ENCODE results near the gene SPAG7. TPM values are rescaled to one million over a fixed set of nuclear protein-coding genes. Genes with fewer than 3 reads are reported as not detected.

SPAG7 gene
- polyA plus RNA-seq, 1 of the 3 experiments (the other 2 are of a cell fraction) = 133 TPM

DNA sequence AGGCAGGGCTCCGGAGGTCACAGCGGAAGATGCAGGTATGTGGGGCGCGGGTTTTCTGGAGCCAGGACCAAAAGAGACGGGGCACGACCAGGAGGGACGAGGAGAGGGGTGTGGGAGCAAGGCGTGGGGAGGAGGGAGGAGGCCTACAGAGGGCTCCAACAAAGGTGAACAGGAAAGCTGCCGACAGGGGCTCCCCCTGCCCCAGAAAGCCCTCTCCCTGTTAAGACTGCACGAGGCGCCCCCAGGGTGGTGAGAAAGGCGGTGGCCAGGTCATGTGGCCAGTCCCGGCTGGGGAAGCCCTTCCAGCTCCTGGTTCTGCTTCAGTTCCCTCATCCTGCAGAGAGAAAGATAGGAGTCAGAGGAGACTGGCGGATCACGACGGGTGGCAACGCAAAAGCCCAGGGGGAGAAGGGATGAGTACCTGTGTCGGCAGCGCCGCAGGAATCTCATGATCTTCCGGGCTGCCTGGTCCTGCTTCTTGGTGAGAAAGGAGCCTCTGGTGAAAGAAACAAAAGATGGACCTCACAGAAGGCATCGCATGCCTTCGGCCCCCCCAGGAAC lies 949 bp upstream of the SPAG7 start:
- Histone ChIP-seq H2AFZ (ENCODE audit: low read depth) (no peak overlapping the region), H3K4me1 (ENCODE audit: control insufficient read depth in 1 of 2, insufficient read depth in 2 of 2, low read depth in 1 of 2, low read length in 1 of 2) (peaks cover 16 to 24% of the 10 kb centered on the region in 2 experiments; a peak in 3 of 4 replicates), H3K27me3 (ENCODE audit: insufficient read depth) (no peaks in the 10 kb centered on the region), H3K4me3 (ENCODE audit: low read depth in 2 of 2, low read length in 1 of 2) (peak overlapping the region; percentile 59 to 72), H3K9me2 (no peaks in the 10 kb centered on the region), H3K27ac (ENCODE audit: low read depth in 2 of 2, low read length in 1 of 2) (peak overlapping the region; percentile 93 to 96), H3K36me3 (replicated peaks in 1 of 2; ENCODE audit: control insufficient read depth in 1 of 2, insufficient read depth in 2 of 2, low read length in 1 of 2) (peaks cover 11 to 18% of the 10 kb centered on the region in 2 experiments), H3K9ac (peak overlapping the region; percentile 77), H3K9me3 (no peaks in the 10 kb centered on the region), H4K20me1 (ENCODE audit: insufficient read depth) (no peaks in the 10 kb centered on the region), H3K4me2 (peak overlapping the region; percentile 97), H3F3A (replicated peaks; ENCODE audit: insufficient read depth) (peaks cover 23% of the 10 kb centered on the region), H3K79me2 (ENCODE audit: insufficient read depth) (peaks cover 48% of the 10 kb centered on the region)
- POLR2A ChIA-PET = interaction anchor here (1.5 to 4.2 kb wide), 4 partner anchors 16 to 29 kb away, joined by 3 to 56 read pairs (median 34); partner anchors contain the start of genes ENO3, INCA1, KIF1C and PFN1
- WGBS (ENCODE audit: low lambda C conversion rate) = 31% methylated on average over 23 of the region's 23 CpGs
- CTCF ChIA-PET = interaction anchor here (0.8 to 6.6 kb wide), 9 partner anchors 11 to 94 kb away, joined by 3 to 52 read pairs (median 4); partner anchors contain the start of genes CAMTA2, CHRNE, ENO3 and SLC25A11
- peak; percentile 62 for DNase-seq
- TF ChIP-seq RAD21 (IDR thresholded peaks at IDR 0.05; ENCODE audit: low read length) (no peak), FOXJ3 (CRISPR knock-in tag; IDR thresholded peaks at IDR 0.05) (no peak), SMC3 (IDR thresholded peaks at IDR 0.05; ENCODE audit: low read depth, low read length) (no peak), GABPA (IDR thresholded peaks at IDR 0.05; ENCODE audit: low read depth) (no peak), CHD2 (IDR thresholded peaks at IDR 0.05; ENCODE audit: low read length, partially characterized antibody) (no peak), SIN3A (IDR thresholded peaks at IDR 0.05; ENCODE audit: borderline replicate concordance, low read depth, low read length) (0 out of 2 replicates have a peak, but pooled peaks have one; percentile 10), RXRA (IDR thresholded peaks at IDR 0.05; ENCODE audit: borderline replicate concordance, low read depth) (no peak), NRF1 (IDR thresholded peaks at IDR 0.05; ENCODE audit: low read depth, low read length) (no peak), FOXM1 (IDR thresholded peaks at IDR 0.05; ENCODE audit: low read depth) (no peak), JUND (IDR thresholded peaks at IDR 0.05) (no peak)
- TF ChIP-seq, protein P1, sequence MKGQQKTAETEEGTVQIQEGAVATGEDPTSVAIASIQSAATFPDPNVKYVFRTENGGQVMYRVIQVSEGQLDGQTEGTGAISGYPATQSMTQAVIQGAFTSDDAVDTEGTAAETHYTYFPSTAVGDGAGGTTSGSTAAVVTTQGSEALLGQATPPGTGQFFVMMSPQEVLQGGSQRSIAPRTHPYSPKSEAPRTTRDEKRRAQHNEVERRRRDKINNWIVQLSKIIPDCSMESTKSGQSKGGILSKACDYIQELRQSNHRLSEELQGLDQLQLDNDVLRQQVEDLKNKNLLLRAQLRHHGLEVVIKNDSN (IDR thresholded peaks at IDR 0.05; ENCODE audit: borderline replicate concordance, low read depth) = 0 out of 2 replicates have a peak, but pooled peaks have one; percentile 32
- TF ChIP-seq, protein P2, sequence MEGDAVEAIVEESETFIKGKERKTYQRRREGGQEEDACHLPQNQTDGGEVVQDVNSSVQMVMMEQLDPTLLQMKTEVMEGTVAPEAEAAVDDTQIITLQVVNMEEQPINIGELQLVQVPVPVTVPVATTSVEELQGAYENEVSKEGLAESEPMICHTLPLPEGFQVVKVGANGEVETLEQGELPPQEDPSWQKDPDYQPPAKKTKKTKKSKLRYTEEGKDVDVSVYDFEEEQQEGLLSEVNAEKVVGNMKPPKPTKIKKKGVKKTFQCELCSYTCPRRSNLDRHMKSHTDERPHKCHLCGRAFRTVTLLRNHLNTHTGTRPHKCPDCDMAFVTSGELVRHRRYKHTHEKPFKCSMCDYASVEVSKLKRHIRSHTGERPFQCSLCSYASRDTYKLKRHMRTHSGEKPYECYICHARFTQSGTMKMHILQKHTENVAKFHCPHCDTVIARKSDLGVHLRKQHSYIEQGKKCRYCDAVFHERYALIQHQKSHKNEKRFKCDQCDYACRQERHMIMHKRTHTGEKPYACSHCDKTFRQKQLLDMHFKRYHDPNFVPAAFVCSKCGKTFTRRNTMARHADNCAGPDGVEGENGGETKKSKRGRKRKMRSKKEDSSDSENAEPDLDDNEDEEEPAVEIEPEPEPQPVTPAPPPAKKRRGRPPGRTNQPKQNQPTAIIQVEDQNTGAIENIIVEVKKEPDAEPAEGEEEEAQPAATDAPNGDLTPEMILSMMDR (IDR thresholded peaks at IDR 0.05) = no peak
- TF ChIP-seq, protein P3, sequence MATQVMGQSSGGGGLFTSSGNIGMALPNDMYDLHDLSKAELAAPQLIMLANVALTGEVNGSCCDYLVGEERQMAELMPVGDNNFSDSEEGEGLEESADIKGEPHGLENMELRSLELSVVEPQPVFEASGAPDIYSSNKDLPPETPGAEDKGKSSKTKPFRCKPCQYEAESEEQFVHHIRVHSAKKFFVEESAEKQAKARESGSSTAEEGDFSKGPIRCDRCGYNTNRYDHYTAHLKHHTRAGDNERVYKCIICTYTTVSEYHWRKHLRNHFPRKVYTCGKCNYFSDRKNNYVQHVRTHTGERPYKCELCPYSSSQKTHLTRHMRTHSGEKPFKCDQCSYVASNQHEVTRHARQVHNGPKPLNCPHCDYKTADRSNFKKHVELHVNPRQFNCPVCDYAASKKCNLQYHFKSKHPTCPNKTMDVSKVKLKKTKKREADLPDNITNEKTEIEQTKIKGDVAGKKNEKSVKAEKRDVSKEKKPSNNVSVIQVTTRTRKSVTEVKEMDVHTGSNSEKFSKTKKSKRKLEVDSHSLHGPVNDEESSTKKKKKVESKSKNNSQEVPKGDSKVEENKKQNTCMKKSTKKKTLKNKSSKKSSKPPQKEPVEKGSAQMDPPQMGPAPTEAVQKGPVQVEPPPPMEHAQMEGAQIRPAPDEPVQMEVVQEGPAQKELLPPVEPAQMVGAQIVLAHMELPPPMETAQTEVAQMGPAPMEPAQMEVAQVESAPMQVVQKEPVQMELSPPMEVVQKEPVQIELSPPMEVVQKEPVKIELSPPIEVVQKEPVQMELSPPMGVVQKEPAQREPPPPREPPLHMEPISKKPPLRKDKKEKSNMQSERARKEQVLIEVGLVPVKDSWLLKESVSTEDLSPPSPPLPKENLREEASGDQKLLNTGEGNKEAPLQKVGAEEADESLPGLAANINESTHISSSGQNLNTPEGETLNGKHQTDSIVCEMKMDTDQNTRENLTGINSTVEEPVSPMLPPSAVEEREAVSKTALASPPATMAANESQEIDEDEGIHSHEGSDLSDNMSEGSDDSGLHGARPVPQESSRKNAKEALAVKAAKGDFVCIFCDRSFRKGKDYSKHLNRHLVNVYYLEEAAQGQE (IDR thresholded peaks at IDR 0.05; ENCODE audit: low read depth, low read length) = no peak
- TF ChIP-seq, protein P4, sequence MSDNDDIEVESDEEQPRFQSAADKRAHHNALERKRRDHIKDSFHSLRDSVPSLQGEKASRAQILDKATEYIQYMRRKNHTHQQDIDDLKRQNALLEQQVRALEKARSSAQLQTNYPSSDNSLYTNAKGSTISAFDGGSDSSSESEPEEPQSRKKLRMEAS (IDR thresholded peaks at IDR 0.05; ENCODE audit: low read depth) = no peak

Measured in SK-N-SH (cell line).